ENCODE data around the gene ZNF783. TPM values are rescaled to one million over a fixed set of nuclear protein-coding genes. Genes with fewer than 3 reads are reported as not detected.
A peak's percentile ranks its signal among the peaks of the same experiment; 100 is the strongest.

Gene ZNF783
- total and polyA plus RNA-seq, 9 of the 15 experiments (the other 6 are each of a cell fraction or from before 2014, with no cell fraction given) = 0.66 to 11.2 (median 5.4) TPM

- TF ChIP-seq FOXJ2 (tag; IDR thresholded peaks at IDR 0.05) = peak; percentile 83
- TF ChIP-seq ZNF436 (CRISPR knock-in tag; IDR thresholded peaks at IDR 0.05) = no peak
- no peak for TF ChIP-seq DPF2 (IDR thresholded peaks at IDR 0.05)
- TF ChIP-seq CBX3 (IDR thresholded peaks at IDR 0.05; ENCODE audit: borderline replicate concordance in 1 of 2, low read length in 2 of 2) = 0 out of 3 replicates have a peak, but pooled peaks of 1 of the 2 experiments have one; percentile 42
- TF ChIP-seq HMBOX1 (IDR thresholded peaks at IDR 0.05) = no peak
- peak; percentile 58 to 84 for TF ChIP-seq AFF1 (IDR thresholded peaks at IDR 0.05; ENCODE audit: low read depth in 1 of 2, partially characterized antibody in 2 of 2)
- no peak for TF ChIP-seq HDAC8 (tag; IDR thresholded peaks at IDR 0.05)
- peak; percentile 78 for TF ChIP-seq SAP30 (IDR thresholded peaks at IDR 0.05; ENCODE audit: borderline replicate concordance, insufficient read depth, low read depth, low read length, poor library complexity, severe bottlenecking)
- TF ChIP-seq XRCC4 (IDR thresholded peaks at IDR 0.05; ENCODE audit: extremely low read depth, insufficient read depth, insufficient read length) = no peak
- no peak for TF ChIP-seq ZNF512 (tag; IDR thresholded peaks at IDR 0.05)
- peak; percentile 30; the same call in 1 of the 2 replicates for TF ChIP-seq MTA1 (IDR thresholded peaks at IDR 0.05; ENCODE audit: borderline replicate concordance)
- TF ChIP-seq ZNF696 (CRISPR knock-in tag; conservative IDR thresholded peaks at IDR 0.05) = no peak
- TF ChIP-seq MXI1 (IDR thresholded peaks at IDR 0.05; ENCODE audit: low read depth, low read length) = 0 out of 2 replicates have a peak, but pooled peaks have one; percentile 31
- no peak for TF ChIP-seq SFPQ (IDR thresholded peaks at IDR 0.05; ENCODE audit: low read depth, low read length)
Observed at GRCh38 chr7:149239345-149240143, 22.5 kb upstream of the ZNF783 start, which contains the start of gene ZNF212 (continued).
